GM12864 (cell line): ENCODE data around the gene ZNF598.

Experiments
- DNase-seq: peaks from one replicate; pipeline ENCODE4 v3.0.0-alpha.2; 2011; ENCODE audit warnings: low read depth
- H3K4me3 ChIP-seq: 2 replicates; pipeline ENCODE4 v1.5.1; 2011; ENCODE audit warnings: mild to moderate bottlenecking, low read depth, low read length, control low read depth
- CTCF ChIP-seq: IDR thresholded peaks from 2 replicates; pipeline ENCODE4 v1.5.1; 2011; ENCODE audit warnings: low read depth, mild to moderate bottlenecking, moderate library complexity, low read length, control low read depth, inconsistent platforms; ENCODE audit errors: missing control alignments

ZNF598 gene

DNA sequence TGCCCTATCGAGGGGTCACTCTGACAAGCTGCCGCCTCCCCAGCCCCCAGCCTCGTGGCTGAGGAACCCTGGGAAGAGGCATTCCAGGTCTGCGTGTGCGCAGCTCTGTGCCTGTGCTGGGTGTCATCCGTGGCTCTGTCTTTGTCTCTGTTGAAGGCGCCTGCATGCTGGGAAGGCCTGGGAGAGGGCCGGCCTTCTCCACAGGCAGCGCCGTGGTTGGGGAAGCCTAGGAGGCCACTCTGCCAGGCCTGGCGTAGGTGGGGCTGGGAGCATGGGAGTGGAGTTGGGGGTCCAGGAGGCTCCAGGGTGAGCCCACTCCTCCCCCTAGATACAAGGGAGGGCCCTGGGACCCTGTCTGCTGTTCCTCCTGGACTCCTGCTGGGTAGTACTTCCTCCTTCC lies 20.4 kb upstream of the ZNF598 start:
- no peak for TF ChIP-seq CTCF
- DNase-seq = no peak
- H3K4me3 ChIP-seq = no peak overlapping the region

DNA sequence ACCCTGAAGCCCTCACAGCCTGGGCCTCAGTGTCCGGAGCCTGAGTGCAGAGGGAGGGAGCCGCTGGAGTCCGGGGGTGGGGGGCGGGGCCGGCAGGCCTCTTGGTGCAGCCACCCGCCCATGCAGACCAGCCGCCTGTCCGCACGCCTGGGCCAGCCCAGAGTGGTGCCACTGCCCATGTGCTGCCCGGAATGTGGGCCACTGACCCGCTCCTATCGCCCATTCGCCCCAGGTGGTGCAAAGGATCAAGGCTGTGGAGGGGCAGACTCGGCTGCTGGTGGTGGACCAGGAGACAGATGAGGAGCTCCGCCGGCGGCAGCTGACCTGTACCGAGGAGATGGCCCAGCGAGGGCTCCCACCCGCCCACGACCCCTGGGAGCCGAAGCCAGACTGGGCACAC lies 19.7 kb upstream of the ZNF598 start:
- no peak for TF ChIP-seq CTCF
- no peak overlapping the region for H3K4me3 ChIP-seq
- DNase-seq = no peak

DNA sequence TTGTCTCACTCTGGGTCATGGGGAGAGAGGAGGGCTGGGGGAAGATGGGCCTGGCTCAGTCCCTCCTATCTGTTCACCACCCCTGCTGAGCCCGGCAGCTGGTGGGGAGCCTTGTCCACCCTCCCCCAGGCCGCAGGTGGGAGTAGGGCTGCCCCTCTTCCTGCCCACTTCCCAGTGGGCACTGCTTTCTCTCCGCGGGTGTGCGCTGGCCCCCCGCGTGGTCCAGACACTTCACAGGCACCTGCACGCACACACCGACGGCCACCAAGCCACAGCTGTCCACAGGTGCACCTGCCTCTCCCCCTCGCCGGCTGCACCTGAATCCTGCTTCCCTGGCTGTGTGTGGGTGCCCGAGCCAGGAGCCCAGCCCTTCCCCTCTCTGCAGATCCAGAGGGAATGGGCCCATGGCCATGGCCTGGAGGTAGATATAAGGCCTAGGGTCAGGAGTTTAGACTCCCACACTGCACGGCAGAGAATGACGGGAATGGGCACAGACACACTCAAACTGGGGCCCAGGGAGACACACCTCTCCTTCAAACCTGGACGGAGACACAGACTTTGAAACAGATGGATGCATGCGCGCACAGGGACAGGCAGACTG lies 19.1 kb upstream of the ZNF598 start:
- no peak for TF ChIP-seq CTCF
- DNase-seq = no peak
- no peak overlapping the region for H3K4me3 ChIP-seq

GRCh38 chr16:2028146-2028545 lies 18.5 kb upstream of the ZNF598 start:
- H3K4me3 ChIP-seq = no peak overlapping the region
- no peak for TF ChIP-seq CTCF
- no peak for DNase-seq

GRCh38 chr16:2027024-2028010 lies 17.7 kb upstream of the ZNF598 start:
- H3K4me3 ChIP-seq = no peak overlapping the region
- TF ChIP-seq CTCF = no peak
- DNase-seq = no peak

DNA sequence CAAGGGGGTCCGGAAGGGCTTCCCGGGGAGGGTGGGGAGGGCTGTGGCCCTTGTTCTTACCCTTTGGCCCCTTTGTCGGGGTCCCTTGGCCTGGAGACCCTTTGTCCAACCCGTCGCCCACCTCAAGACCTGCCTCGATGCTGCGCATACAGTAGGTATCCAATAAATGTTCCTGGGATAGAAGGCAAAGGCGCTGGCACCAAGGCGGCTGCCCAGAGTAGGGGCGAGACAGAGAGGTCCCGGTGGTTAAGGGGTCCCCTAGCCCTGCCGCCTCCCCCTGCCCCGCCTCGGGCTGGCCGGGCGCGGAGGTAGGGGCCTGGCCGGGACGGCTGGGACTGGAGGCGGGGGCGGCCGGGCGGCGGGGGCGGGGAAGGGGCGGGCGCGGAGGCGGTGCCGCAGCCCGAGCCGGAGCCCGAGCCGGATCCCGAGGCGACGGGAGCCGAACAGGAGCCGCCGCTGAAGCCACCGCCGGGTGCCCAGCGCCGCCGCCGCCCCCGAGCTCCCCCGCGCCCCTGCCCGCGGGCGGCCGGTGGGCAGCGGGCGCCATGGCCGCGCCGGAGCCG lies 16.9 kb upstream of the ZNF598 start, which contains the start of gene NHERF2:
TSS of gene NHERF2 (plus strand) at position 442 of the 563 bp plus-strand sequence. CDS start at position 546, 104 bp downstream.
- no peak for DNase-seq
- no peak for TF ChIP-seq CTCF
- H3K4me3 ChIP-seq = no peak within 1 kb of the TSS
